KMS-11 (cell line): ENCODE measurements around the gene TM6SF1.

Experiments used
- H2AFZ ChIP-seq: fragments of 200-600 bp; sonication (generic); 2 replicates; pipeline ENCODE4 v1.6.1; 2016; ENCODE audit warnings: antibody characterized with exemption, mixed run types, low read depth
- H3K27ac ChIP-seq: fragments of 200-600 bp; sonication (generic); 2 replicates; pipeline ENCODE4 v1.6.1; 2016; ENCODE audit warnings: mild to moderate bottlenecking, mixed run types
- H3K27me3 ChIP-seq: fragments of 200-600 bp; sonication (generic); 2 replicates; pipeline ENCODE4 v1.6.1; 2017; ENCODE audit warnings: mild to moderate bottlenecking, low read depth, mixed run types, moderate library complexity; ENCODE audit not compliant: insufficient read depth
- H3K36me3 ChIP-seq: fragments of 200-600 bp; sonication (generic); 2 replicates; pipeline ENCODE4 v1.6.1; 2017; ENCODE audit warnings: mild to moderate bottlenecking, mixed run types; ENCODE audit not compliant: insufficient read depth
- H3K4me1 ChIP-seq: fragments of 200-600 bp; sonication (generic); 2 replicates; pipeline ENCODE4 v1.6.1; 2016; ENCODE audit warnings: mild to moderate bottlenecking, low read depth, mixed run types; ENCODE audit not compliant: poor library complexity, severe bottlenecking
- H3K4me2 ChIP-seq: fragments of 200-600 bp; sonication (generic); 2 replicates; pipeline ENCODE4 v1.7.0; 2016; ENCODE audit warnings: mild to moderate bottlenecking, mixed run types
- H3K4me3 ChIP-seq: fragments of 200-600 bp; sonication (generic); IDR thresholded peaks from 2 replicates; pipeline ENCODE4 v1.6.1; 2017; ENCODE audit warnings: low read depth, low read length, mixed read lengths; ENCODE audit not compliant: insufficient read depth
- H3K79me2 ChIP-seq: fragments of 200-600 bp; sonication (generic); 2 replicates; pipeline ENCODE4 v1.6.1; 2016; ENCODE audit warnings: low read depth, mixed run types; ENCODE audit not compliant: insufficient read depth
- H3K9ac ChIP-seq: fragments of 200-600 bp; sonication (generic); 2 replicates; pipeline ENCODE4 v1.6.1; 2016; ENCODE audit warnings: mild to moderate bottlenecking, mixed run types
- H4K20me1 ChIP-seq: fragments of 200-600 bp; sonication (generic); 2 replicates; pipeline ENCODE4 v1.6.1; 2016; ENCODE audit warnings: mild to moderate bottlenecking, mixed run types; ENCODE audit not compliant: insufficient read depth
- CTCF ChIP-seq: fragments of 200-600 bp; sonication (generic); conservative IDR thresholded peaks from 2 replicates; pipeline ENCODE4 v1.6.1; 2017; ENCODE audit warnings: low read depth, mild to moderate bottlenecking, antibody characterized with exemption, low read length, moderate library complexity, mixed read lengths

The TM6SF1 gene

GRCh38 chr15:83102346-83102745 is 5.1 kb upstream of the TM6SF1 start:
- H3K27me3 ChIP-seq = no peaks in the 10 kb centered on the region

GRCh38 chr15:83104141-83104540 is 3.3 kb upstream of the TM6SF1 start:
- TF ChIP-seq CTCF = no peak

More at GRCh38 chr15:83102346-83102745, 5.1 kb upstream of the TM6SF1 start:
- Histone ChIP-seq H3K4me2 (no peak overlapping the region), H3K4me3 (no peak overlapping the region), H3K9ac (no peak overlapping the region), H4K20me1 (no peaks in the 10 kb centered on the region), H2AFZ (no peak overlapping the region), H3K36me3 (no peaks in the 10 kb centered on the region), H3K27ac (no peak overlapping the region), H3K79me2 (no peaks in the 10 kb centered on the region), H3K4me1 (no peaks in the 10 kb centered on the region)
- TF ChIP-seq CTCF = no peak

GRCh38 chr15:83105440-83105839 is 2.0 kb upstream of the TM6SF1 start:
- H3K36me3 ChIP-seq = no peaks in the 10 kb centered on the region
- H2AFZ ChIP-seq = no peak overlapping the region
- no peak overlapping the region for H3K9ac ChIP-seq
- no peaks in the 10 kb centered on the region for H3K79me2 ChIP-seq
- TF ChIP-seq CTCF = no peak
- no peaks in the 10 kb centered on the region for H4K20me1 ChIP-seq
- no peak overlapping the region for H3K4me2 ChIP-seq
- H3K27me3 ChIP-seq = no peaks in the 10 kb centered on the region
- H3K27ac ChIP-seq = no peak overlapping the region
- no peaks in the 10 kb centered on the region for H3K4me1 ChIP-seq
- no peak overlapping the region for H3K4me3 ChIP-seq

More at GRCh38 chr15:83104141-83104540, 3.3 kb upstream of the TM6SF1 start:
- no peaks in the 10 kb centered on the region for H4K20me1 ChIP-seq
- H3K4me2 ChIP-seq = no peak overlapping the region
- H3K4me3 ChIP-seq = no peak overlapping the region
- H2AFZ ChIP-seq = no peak overlapping the region
- no peaks in the 10 kb centered on the region for H3K36me3 ChIP-seq
- no peak overlapping the region for H3K27ac ChIP-seq
- H3K27me3 ChIP-seq = no peaks in the 10 kb centered on the region
- no peak overlapping the region for H3K9ac ChIP-seq
- H3K4me1 ChIP-seq = no peaks in the 10 kb centered on the region
- H3K79me2 ChIP-seq = no peaks in the 10 kb centered on the region

GRCh38 chr15:83107841-83108181 is 366 bp downstream of the TM6SF1 start:
- Histone ChIP-seq H3K4me3 (no peak overlapping the region), H3K27me3 (no peaks in the 10 kb centered on the region), H3K4me1 (no peaks in the 10 kb centered on the region), H3K36me3 (no peaks in the 10 kb centered on the region), H3K4me2 (no peak overlapping the region), H3K27ac (no peak overlapping the region), H3K79me2 (no peaks in the 10 kb centered on the region), H4K20me1 (no peaks in the 10 kb centered on the region), H2AFZ (no peak overlapping the region), H3K9ac (no peak overlapping the region)
- TF ChIP-seq CTCF = no peak
